SK-N-DZ (cell line): ENCODE results near the gene SCGB1C1. TPM values are rescaled to one million over a fixed set of nuclear protein-coding genes. Genes with fewer than 3 reads are reported as not detected.
"Not testable (repeated sequence)": the region's sequence is repeated elsewhere in the genome, so short reads cannot be mapped to it uniquely, and the experiment has no call there.

Experiments used
- DNase-seq: peaks from one replicate; pipeline ENCODE4 v3.0.0-alpha.2; 2015; ENCODE audit warnings: low spot score
- polyA plus RNA-seq, 2 experiments: library from polyadenylated mRNA; depleted of rRNA; stranded (reverse); fragments of >200 nt; gene quantifications; 2 replicates each; pipeline ENCODE4 v1.2.3, GENCODE V29; 2014

The SCGB1C1 gene
- not detected in 2 replicates for polyA plus RNA-seq (2014; cell fraction: cytosol; rRNA removed)
- polyA plus RNA-seq (2014; cell fraction: nucleus; rRNA removed), result not detected in 2 replicates

DNA sequence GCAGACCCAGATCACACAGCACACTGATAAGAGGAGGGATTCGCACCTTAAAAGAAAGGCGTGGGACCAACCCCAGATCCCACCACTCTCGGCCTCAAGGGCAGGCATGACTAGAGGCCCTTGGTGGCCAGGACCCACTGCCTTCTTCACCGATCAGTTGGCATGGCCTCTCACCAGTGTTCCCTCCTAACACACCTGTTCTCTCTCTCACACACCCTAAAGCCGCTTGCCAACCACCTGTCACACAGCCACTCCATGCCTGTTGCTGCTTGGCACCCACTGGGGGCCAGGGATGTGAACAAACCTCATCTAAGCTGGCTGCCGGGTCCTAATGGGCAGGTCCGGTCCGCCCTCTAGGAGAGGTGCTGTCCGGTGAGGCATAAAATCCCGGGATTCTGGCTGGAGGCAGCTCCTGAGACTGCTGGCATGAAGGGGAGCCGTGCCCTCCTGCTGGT lies at the start of gene SCGB1C1:
SCGB1C1 (plus strand) TSS at position 405 of the 455 bp plus-strand sequence; CDS start at position 427, 22 bp downstream.
- not testable (repeated sequence) for DNase-seq

DNA sequence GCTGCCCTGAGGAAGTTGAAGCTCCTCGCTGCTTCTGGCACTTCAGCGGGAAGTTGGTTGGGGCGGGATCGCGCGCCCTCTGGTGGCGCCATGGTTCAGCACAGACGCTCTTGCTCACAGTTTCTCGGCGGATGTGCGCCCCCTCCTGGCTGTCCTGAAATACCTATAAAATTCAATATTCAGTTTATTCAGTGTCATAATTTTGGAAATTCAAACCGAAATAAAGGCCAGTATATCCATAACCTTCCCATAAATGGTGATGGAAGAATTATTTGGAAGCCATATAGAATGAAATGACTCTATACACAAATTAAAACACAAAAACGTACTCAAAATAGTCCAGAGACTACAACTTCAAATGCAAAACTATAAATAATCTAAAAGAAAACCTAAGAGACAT lies 12.6 kb upstream of the SCGB1C1 start:
- not testable (repeated sequence) for DNase-seq

DNA sequence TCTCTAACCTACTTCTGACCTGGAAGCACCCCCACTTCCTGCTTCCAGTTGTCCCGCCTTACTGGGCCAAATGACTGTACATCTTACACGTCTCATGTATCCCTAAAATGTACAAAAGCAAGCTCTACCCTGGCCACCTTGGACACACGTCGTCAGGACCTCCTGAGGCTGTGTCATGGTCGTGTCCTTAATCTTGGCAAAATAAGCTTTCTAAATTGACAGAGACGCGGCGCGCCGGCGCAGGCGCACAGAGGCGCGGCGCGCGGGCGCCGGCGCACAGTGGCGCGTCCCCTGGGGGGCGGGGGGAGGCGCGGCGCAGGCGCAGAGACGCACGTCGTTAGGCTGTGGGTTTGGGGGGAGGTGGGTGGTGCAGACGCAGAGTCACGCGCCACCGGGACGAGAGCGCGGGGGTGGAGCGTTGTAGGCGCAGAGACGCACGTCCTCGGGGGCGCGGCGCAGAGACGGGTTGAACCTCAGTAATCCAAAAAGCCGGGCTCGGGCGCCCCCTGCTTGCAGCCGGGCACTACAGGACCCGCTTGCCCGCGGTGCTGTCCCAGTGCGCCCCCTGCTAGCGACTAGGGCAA lies 3.6 kb upstream of the SCGB1C1 start:
- peak; percentile 94 for DNase-seq

DNA sequence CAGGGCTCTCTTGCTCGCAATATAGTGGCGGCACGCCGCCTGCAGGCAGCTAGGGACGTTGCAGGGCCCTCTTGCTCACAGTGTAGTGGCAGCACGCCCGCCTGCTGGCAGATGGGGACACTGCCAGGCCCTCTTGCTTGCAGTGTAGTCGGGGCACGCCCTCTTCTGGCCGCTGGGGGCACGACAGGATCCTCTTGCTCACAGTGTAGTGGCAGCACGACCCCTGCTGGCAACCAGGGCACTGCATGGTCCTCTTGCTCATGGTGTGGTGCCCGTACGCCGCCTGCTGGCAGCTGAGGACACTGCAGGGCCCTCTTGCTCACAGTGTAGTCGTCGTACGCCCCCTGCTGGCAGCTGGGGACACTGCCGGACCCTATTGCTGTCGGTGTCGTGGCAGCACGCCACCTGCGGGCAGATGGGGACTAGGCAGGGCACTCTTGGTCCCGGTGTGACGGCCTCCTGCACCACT lies 3.0 kb upstream of the SCGB1C1 start:
- DNase-seq, result not testable (repeated sequence)

DNA sequence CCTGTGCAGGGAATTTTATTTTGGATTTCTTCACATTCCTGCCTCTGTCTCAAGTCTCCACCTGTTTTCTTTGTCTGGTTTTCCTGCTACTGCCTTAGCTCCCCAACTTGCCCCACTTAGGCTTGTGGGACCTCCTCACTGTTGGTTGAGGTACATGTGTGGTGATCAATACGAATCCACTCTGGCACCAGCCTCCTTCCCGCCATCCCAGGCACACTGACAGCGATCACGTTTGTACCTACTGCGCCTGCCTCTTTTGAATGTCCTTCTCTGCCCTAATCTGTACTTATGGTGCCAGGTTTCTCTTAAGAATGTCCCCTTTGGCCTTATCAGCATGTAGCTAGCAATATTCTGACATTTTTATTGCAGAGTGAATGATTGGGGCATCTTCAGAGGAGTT lies 2.3 kb upstream of the SCGB1C1 start:
- not testable (repeated sequence) for DNase-seq

DNA sequence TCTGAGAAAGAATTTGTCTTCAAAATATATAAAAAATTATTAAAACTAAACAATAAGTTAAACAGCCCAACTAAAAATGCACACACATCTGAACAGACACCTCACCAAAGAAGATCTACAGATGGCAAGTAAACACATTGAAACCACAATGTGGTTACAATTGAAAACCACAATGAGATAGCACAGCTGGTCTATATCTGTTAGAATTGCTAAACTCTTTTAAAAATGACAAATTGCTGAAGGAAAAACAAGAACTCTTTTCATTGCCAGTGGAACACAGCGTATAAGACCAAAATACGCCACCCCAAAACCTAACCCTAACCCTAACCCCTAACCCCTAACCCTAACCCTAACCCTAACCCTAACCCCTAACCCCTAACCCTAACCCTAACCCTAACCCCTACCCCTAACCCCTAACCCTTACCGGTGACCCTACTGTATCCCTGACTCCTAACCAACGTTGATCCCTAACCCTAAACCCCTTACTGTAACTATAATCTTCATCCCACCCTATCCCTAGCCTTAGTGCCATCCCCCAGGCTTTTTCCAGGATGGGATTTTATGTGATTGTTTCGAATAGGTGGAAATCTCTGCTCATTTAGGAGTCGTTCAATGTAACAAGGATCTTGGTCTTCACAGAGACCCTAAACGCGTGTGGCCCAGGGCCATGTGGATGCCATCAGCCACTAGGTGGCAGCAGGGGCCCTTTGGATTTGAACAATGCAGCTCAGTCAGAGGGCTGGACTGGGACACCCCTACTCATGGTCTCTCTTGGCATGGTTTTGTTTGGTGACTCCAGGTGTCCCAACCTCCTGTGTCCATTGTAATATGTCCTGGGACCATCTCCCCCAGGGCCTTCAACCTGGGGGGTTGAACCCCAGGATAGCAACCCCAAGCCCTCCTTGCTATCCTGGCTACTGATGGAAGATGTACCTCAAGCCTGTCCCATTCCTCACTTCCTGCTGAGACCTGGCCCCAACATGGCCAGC lies 1.1 kb upstream of the SCGB1C1 start:
- not testable (repeated sequence) for DNase-seq

DNA sequence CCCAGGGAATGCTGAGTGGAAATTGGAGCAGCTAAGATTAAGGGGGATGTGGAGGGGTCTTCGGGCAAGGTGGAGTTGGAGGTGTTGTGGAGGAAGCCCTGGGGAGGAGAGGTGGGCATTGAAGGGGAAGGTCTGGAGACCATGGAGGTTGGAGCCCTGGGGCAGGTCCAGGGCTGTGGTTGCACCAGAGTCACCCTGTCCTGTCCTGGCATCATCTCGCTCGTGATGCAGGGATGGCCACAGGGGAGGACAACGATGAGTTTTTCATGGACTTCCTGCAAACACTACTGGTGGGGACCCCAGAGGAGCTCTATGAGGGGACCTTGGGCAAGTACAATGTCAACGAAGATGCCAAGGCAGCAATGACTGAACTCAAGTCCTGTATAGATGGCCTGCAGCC lies 603 bp downstream of the SCGB1C1 start:
- not testable (repeated sequence) for DNase-seq

DNA sequence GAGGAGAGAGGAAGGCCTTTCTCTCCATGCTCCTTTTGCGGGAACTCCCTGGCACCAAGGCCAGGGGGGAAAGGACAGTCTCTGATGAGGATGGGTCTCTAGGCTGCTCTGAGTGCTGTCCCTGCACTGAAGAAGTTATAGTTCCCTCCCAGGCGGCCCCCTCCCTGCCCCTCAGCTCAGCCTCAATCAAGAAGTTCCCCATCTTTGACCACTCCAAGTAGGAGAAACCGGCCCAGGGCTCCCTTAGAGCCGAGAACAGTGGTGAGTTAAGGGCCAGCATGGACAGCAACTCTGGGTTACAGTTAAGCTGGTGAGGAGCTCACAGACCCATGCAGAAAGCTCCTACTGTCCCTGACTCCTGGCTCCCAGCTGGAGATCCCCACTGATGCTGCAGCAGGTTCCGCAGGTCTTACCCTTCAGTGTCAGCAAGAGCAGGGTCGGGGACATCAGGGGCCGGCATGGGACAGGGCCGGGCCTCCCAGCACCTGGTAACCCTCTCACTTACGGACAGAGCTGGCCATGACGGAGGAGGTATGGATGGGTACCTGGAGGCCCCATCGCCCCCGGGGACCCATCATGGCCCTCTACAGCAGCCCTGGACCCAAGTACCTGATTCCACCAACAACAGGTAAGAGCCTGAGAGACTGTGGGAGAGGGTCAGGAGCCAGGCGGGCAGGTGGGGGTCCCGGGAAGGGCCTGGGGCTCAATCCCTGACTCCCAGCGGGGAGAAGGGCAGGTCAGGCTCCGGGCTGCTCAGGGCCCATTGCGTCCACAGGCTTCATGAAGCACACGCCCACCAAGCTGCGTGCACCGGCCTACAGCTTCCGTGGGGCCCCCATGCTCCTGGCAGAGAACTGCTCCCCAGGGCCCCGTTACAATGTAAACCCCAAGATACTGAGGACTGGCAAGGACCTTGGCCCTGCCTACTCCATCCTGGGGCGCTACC lies 4.2 kb downstream of the SCGB1C1 start:
- DNase-seq, result no peak

DNA sequence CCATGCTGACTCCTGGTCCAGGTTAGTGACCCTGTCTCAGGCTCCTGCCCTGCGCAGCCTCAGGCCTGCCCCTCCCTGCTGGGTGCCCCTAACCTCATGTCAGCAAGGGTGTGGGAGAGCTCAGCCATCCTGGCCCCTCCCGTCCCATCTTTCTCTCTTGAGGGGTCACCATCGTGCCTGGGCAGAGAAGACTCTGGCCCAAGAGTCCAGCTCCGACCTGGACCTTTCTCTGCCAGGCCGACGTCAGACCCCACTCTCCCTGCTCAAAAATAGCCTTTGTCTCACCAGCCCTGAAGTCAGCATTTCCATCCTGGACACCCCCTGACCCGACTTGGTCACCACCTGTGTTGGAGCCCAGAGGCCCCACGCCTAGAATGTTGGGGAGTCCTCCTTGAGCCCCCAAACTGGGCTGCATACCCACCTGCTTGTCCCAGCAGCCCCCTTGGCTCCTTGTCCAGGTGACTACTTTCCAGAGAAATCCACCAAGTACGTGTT lies 4.9 kb downstream of the SCGB1C1 start:
- DNase-seq, result no peak

DNA sequence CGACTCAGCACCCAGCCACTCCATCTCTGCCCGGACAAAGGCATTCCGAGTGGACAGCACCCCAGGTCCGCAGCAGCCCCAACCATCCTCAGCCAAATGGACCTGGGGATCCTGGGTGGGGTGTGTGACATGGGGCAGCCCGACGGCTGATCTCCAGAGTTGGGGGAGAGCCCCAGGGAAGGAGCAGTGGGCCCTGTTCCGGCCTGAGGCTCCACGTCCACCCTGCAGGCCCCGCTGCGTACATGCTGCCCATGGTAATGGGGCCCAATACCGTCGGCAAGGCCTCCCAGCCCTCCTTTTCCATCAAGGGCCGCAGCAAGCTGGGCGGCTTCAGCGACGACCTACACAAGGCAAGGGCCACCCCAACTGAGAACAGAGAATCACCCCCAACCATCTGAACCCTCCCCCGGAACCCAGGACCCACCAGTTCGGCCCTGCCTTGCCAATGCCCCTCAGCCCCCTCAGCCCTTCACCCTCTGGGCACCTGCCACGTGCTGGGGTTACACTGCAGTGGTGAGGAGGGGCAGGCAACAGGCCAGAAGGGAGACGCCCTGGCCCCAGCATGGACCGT lies 5.4 kb downstream of the SCGB1C1 start:
- no peak for DNase-seq

DNA sequence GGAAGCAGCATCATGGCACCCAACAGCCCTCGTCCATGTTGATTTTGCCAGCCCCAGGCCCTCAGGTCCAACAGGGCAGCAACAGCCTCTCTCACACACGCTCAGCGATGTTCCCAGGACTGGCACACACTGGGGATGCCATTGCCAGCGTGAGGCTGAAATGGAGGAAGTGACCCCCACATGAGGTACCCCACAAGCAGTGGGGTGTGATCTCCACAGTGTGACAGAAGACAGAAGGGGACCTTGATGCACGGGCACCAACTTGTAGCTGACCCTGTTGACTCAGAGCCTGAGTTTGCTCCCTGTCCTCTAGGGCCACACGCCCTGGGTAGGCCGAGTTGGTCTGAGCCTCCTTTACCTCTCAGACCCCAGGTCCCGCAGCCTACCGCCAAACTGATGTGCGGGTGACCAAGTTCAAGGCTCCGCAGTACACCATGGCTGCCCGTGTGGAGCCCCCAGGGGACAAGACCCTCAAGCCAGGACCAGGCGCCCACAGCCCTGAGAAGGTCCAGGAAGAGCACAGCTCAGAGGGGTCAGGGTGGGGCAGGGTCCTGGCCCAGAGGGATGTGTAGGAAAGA lies 6.2 kb downstream of the SCGB1C1 start:
- no peak for DNase-seq

DNA sequence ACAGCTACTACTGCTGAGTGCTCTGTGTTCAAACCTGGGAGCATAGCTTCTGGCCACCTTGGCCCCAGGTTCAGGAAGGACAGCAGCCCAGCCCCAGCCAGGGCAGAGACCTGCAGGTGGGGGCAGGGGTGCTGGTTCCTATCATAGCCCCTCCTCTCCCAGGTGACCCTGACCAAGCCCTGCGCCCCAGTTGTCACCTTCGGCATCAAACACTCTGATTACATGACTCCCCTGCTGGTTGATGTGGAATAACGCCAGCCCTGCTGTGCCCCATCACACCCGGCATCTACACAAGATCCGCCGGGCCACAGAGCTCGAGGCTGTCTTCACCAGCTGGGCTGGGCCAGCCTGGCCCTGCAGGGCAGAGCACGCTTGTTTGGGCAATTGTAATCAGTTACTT lies 6.9 kb downstream of the SCGB1C1 start:
- no peak for DNase-seq

DNA sequence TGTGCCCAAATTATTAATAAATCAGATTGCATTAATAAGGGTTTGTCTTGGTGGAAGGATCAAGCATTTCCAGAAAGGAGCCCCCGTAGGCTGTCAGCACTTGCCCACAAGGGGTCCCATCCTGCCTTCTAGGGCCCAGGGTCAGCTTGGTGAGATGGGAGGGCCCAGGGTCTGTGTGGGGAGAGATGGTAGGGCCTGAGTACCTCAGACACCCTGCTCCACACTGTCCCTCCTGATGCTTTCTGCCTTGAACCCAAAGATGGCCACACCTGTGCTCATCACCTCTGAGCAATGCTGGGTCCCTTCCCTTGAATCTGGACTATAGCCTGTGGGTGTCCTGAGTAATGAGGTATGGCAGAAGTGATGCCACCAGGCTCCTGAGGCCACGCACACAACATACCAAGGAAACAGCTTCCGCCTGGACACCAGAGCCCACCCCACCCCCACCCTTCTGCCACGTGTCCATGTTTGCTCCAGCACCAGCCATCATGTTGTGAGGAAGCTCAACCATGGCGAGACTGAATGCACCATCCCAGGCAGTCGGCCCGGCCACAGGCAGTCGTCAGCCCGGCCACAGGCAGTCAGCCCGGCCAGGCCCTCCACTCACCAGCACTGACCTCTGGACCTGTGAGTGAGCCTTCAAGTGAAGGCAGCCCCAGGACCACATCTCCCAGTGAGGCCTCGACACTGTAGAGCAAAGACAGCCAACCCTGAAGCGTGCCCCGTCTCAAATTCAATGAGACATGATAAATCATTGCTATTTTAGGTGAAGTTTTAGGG lies 7.5 kb downstream of the SCGB1C1 start:
- no peak for DNase-seq

DNA sequence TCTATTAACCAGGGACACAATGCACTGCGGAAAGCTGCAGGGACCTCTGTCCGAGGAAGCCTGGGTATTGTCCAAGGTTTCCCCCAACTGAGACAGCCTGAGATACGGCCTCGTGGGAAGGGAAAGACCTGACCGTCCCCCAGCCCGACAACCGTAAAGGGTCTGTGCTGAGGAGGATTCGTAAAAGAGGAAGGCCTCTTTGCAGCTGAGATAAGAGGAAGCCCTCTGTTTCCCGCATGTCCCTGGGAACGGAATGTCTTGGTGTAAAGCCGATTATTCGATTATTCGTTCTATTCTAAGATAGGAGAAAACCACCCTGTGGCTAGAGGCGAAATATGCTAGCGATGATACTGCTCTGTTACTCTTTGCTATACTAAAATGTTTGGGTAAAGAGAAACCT lies 9.1 kb downstream of the SCGB1C1 start:
- DNase-seq, result no peak

DNA sequence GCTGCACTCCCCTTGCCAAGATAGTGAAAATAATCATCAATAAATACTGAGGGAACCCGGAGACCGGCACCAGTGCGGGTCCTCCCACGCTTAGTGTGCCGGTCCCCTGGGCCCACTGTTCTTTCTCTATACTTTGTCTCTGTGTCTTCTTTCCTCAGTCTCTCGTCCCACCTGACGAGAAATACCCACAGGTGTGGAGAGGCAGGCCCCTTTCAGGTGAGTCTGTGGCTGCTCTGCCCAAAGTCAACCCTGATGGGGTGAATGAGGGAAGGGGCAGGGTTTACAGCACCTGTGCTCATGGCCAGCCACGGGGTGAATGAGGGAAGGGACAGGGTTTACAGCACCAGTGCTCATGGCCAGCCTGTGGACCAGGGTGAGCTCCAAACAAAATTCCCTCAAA lies 9.6 kb downstream of the SCGB1C1 start:
- no peak for DNase-seq

DNA sequence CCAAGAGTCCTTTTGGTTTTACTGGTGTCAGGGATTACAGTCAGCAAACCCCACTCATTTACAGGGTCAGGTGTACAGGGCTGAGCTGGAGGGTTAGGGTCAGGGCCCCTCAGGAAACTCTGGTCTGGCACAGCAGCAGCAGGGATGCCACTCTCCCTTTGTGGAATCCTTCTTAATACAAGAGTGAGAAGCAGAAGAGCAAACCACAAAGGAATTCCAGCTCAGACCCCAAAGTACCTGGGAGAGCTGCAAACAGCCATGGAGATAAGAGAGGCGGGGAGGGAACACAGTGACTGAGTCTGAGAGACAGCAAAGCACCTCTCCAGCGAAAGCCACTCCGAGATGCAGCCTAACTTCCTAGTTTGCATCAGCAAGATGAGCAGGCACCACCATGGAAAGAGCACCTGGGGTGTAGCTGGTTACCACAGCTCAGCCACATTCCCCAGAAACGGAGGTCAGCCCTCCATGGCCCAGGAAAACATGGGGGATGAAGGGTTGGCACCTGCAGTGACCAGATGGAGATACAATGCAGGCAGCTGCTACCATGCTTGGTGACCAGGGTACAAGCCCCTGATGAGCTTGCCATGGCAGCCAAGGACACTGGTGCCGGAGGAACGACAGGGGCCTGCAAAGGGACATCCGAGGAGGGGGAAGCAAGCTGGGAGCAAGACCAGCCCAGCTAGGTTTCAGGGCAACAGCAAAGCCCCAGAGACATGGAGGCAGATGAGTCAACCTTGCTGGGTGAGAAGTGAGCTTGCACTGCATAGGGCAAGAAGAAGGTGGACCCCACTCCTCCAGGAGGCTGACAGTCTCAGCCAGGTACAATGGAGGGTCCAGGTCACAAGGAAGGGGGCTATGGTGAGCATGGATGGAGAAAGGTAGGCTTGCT lies 10.4 kb downstream of the SCGB1C1 start:
- DNase-seq, result no peak

DNA sequence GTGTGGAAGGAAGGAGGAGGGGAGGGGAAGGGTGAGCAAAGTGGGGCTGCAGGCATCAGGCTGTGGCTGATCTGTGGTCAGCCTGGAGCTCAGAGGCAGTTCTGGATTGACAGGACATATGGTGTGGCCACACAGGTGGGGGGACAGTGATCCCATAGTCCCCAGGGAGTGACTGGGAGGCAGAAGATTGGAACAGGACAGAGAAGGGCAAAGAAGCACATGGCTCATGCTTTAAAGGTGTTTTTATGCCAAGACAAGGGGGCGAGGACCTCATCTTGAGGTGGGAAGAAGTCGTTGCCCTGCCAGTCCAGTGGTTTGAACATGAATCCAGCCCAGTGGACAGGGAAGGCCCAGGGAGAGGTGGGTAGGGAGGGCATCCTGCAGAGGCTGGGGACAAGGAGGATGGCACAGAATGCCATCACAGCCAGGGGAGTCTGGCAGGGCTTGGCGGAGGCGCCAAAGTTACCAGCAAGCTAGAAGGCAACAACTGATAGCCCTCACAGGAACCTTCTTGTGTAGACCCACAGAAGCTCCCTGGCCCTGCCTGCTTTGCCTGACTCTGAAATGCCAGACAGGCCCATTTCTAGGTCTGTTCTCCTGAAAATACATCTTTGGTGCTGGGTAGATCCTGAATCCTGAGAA lies 11.2 kb downstream of the SCGB1C1 start:
- no peak for DNase-seq

DNA sequence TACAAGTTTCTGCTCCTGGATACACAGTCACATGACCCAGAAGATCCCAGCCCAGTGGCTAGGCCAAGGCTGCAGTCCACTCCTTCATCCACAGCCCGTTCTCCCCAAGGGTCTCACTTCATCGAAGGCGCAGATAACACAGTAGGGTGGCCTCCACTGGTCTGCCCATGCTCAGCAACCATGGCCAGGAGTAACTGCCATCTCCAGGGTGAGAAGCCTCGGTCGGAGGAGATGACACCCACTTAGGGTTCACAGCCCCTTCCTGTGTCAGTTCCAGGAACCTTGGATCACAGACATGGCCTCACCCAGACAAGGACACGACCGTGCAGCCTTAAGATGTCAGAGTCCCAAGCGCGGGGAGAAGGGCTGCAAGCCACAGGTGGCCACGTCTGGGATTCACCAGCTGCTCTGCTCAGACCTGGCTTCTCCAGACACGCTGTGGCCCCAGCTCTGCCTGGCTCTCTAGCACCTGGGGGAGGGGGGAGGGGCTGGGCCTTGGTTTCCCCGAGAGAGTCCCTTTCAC lies 11.8 kb downstream of the SCGB1C1 start:
- DNase-seq, result no peak
